Activated T-helper 1 cell treated with anti-CD3 and anti-CD28 coated beads, Interleukin-2, amount 50 U/mL, for 16 hours (primary cell): Measurements from ENCODE around the gene HDGFL2.
"Not testable (repeated sequence)": the region's sequence is repeated elsewhere in the genome, so short reads cannot be mapped to it uniquely, and the experiment has no call there.

Source experiments
- DNase-seq, 2 donors: peaks; one replicate each; pipeline ENCODE4 v3.0.0-alpha.2; 2020; ENCODE audit warnings: low read depth in 1 of 2, low spot score in 1 of 2

HDGFL2 gene

DNA sequence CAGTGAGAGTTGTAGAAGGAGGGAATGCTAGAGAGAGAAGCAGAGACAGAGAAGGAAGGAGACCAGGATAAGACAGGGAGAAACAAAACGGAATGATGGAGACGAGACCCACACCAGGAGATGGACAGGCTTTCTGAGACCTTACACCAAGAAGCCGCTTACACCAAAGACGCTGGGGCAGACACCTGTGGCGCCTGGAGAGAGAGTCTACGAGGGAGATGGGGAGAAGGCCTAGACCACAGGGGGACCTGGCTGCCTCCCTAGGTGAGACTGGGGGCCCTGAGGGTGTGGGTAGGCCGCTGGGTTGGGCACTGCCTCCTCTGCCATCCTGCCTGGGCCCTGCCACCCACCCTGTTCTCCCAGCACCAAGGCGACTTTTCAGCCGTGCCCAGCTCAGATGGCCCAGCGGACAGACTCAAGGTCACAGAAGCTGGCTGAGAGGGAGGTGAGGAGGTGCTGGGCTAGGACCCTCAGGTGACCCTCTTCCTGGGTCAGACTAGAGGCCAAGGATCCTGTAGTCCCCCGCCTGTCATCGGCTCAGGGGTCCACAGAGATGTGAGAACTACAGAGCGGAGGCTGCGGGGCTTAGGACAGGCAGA lies 57.9 kb downstream of the HDGFL2 start:
- no peak for DNase-seq

DNA sequence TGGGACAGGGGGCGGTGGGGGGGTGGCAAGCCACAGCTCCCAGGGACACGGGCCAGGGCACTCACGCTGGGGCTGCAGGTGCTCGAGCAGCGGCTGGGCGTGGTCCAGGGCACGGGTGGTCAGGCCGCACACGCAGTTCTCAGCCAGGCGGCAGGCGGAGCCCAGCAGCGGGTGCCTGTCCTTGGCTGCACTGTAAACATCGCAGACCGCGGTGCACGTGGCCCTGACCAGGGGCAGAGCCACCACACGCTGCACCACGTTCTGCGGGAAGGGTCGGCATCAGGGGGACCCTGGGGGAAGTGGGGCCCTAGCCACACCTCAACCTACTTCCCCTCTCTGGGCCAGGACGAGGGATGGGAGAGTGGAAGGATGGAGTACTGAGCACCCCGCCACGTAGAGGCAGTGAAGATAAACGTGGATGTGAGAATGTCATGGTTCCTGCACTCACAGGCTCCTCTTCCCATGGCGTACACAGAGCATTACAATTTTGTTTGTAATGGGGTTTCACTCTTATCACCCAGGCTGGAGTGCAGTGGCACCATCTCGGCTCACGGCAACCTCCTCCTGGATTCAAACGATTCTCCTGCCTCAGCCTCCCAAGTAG lies 59.6 kb downstream of the HDGFL2 start:
- DNase-seq, result no peak

DNA sequence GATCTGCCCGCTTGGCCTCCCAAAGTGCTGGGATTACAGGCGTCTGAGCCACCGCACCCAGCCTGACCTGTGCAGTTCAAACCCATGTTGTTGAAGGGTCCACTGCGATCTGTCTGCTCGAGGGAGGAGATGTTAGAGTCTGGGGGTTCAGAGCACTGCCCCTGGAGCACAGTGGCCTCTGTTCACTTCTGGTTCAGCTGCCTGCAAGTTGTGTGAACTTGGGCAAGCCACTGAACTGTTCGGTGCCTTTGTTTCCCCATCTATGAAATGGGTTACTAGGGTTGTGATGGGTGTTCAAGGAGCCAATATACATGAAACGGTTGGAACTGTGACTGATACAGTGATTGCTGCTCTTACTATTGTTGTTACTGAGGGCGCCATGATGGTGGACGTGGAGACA lies 61.2 kb downstream of the HDGFL2 start:
- DNase-seq, result no peak

DNA sequence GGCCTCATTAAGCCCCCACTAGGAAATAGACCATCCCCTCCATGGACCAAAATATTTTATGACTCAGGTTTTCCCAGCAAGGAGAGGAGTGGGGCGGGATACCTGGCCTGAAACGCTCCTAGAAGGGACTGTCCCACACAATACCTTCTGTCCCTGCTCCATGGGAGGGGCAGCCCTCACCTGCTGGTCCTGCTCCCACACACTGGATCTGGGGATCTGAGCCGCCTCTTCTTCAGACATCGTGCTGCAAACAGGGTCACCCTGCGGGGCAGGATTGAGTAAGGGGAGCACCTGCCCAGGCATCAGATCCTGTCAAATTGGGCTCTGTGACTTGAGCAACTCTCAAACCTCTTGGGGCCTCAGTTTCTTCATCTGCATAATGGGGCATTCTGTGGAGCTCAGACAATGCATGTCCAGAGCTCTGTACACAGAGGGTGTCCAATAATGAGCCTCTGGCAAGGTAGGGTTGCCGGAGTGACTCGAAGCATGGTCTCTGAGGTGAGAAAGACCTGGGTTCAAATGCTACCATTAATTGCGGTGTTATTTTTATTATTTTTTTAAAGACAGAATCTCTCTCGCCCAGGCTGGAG lies 61.8 kb downstream of the HDGFL2 start:
- DNase-seq, result no peak

DNA sequence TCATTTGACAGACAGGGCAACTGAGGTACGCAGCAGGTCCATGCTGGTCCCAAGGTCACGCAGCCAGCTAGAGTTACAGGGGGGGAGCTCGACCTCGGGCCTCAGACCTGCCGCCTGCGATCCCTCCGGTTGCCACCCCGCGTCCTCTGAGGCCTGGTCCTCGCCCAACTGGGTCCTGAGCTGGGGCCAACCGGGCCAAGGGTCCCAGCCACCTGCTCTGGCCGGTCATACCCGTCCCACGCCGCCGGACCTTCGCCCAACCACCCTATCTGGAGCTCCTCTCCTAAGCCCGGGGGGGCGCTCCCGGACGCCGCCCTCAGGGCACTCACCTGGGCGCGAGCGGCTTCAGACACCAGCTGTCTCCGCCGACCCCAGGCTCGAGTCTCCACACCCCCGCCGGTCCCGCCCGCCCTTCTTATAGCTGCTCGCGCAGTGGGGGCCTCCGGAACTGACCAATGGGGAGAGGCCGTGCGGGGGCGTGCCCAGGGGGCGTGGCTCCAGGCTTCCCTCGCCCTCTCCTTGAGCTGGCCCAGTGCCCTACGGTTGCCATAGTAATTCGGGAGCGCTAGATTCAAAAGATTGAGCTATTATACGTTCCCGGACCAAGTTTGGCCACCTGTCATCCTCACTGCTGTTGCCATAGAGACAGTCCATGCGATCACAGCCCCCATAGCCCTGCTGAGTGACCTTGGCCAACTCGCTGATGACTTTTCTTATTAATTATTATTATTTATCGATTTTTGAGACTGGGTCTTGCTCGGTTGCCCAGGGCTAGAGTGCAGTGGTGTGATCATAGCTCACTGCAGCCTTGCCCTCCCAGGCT lies 63.0 kb downstream of the HDGFL2 start, which contains the start of gene PLIN5:
Gene PLIN5 (minus strand): TSS at position 389 of the 823 bp plus-strand sequence. CDS start 1,150 bp downstream, outside the sequence.
- peak in 1 of 2 donors; percentile 11 for DNase-seq

DNA sequence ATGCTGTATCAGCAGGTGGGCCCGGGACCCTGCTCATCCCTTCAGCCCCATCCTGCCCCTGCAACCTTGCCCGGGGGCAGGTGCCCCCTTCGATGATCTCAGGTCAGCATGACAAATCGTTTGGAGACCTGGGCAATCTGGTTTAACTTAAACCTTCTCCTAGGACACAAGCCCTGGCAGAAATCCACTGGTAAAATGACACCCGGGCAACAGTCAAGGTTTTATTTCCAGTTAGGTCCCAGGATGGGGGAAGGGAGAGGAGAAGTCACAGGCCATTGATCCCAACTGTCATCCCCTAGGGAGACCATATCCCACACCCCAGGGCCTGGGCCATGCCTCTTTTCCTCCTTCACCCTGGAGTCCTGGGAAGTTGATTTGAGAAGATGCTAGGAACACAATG lies 64.7 kb downstream of the HDGFL2 start:
- DNase-seq, result no peak

DNA sequence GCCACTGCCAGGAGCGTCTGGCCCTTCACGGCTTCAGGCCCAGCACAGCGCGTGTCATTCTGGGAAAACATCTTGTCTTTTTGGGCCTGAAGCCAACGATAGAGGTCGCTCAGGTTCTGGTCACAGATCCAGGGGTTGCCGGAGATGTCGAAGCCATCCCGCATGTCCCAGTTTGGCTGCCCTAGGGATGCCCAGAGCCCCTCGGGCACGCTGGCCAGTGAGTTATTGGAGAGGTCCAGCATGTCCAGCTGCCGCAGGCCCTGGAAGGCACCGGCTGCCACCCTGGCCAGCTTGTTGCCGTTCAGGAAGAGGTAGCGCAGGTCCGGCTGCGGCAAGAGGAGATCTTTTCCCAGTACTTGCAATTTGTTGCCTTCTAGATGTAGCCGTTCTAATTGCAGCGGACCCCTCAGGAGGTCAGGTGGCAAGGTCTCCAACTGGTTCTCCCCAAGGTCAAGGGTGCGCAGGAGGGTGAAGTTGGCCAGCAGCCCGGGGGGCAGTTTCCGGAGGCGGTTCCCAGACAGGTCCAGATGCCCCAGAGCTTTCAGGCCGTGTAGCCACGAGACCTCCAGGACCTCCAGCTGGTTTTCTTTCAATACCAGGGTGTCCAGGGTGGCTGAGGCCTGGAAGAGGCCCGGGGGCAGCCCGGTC lies 66.0 kb downstream of the HDGFL2 start:
- no peak for DNase-seq

DNA sequence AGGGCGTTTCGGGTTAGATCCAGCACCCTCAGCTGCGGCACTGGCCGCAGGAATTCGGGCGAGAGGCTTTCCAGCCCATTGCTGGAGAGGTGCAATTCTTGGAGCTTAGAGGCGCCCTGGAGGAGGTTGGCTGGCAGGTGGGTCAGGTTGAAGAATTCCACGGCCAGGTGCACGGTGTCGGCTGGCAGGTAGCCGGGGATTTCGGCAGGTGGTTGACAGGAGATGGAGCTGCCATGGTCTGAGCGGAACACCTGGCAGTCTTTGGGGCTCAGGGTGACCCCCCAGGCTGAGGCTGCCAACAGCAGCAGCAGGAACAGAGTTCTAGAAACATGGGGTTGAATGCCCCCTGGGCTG lies 66.5 kb downstream of the HDGFL2 start:
- no peak for DNase-seq

DNA sequence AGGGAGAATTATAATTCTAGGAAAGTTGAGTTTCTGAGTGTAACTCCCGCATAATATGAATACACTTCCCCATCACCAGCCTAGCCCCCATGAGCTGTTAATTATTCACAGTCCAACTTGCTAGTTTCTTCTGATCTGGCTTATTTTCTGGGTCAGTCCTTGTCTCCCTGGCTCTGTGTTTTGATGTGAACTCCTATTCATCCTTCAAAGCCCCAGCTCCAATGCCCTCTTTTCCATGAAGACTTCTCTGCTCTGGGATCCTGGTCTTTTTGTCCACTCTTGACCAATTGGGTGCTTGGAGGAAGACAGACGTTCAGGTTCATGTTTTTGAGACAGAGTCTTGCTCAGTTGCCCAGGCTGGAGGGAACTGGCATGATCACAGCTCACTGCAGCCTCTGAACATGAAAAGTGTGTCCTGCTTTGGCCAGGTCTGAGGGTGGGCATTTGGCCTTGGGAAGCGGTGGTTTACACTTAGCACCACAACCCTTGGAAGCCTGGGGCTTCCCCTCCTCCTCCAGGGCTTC lies 67.1 kb downstream of the HDGFL2 start:
- no peak for DNase-seq

DNA sequence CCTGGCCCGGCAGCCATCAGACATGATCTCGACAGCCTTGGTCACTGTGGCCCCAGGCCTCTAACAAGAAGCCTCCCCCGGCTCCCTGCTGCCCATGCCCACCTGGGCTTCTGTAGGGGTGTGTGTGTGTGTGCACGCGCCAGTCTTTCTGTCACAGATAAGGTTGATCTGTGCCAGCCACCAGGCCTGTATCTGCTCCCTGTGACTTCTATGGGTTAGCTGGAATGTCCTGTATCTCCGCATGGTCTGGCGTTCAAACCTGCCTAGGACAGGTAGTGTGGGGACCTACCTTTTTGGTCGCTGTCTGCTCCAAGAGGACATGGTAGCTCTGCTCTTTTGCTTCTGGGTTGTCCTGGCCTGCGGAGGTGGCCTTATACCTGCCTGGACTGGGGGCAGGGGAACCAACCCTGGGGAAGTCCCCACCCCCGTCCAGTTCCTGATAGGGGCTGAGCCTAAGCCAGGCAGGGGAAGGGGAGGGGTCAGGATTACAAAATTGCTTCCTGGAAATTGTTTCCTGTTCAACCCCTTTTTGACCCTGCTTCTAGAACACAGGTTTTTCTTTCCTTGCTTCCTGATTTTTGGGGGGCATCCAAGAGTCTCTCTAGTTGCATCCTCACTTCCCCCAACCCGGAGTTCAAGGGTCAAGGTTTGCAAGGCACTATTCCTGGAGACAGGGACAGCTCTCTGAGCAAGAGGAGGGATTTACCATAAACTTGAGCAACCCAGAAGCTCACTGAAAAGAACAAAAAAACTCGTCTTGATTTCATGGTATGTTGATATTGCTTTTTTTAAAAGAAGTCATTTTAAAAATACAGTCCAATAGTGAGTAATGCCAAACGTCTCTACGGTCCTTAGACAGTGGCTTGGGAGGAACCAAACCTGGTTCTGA lies 67.8 kb downstream of the HDGFL2 start, which contains the start of gene LRG1:
Gene LRG1 (minus strand): TSS at position 344 of the 889 bp plus-strand sequence. CDS start 23 bp downstream, at position 321.
- no peak for DNase-seq

DNA sequence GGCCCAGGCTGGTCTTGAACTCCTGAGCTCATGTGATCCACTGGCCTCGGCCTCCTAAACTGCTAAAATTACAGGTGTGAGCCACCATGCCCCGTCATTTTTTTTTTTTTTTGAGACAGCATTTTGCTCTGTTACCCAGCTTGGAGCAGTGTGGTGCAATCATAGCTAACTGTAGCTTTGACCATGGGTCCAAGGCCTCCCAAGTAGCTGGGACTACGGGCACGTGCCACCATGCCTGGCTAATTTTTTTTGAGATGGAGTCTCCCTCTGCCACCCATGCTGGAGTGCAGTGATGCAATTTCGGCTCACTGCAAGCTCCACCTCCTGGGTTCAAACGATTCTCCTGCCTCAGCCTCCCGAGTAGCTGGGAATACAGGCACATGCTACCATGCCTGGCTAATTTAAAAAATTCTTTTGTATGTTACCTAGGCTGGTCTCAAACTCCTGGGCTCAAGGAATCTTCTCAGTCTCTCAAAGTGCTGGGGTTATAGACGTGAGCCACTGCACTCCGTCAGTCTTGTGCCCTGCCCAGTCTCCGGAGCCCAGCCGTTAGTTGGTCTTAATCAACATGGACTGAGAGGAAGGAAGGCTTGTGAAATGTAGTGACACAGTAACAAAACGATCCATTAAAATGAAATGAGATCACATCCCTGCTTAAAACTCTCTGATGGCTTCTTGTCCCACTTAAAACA lies 69.2 kb downstream of the HDGFL2 start:
- DNase-seq, result no peak

DNA sequence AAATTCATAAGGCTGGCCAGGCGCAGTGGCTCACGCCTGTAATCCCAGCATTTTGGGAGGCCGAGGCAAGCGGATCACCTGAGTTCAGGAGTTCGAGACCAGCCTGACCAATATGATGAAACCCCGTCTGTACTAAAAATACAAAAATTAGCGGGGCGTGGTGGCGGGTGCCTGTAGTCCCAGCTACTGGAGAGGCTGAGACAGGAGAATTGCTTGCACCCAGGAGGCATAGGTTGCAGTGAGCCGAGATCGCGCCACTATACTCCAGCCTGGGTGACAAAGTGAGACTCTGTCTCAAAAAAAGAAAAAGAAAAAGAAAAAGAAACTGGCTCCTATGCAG lies 69.7 kb downstream of the HDGFL2 start:
- DNase-seq, result not testable (repeated sequence)

DNA sequence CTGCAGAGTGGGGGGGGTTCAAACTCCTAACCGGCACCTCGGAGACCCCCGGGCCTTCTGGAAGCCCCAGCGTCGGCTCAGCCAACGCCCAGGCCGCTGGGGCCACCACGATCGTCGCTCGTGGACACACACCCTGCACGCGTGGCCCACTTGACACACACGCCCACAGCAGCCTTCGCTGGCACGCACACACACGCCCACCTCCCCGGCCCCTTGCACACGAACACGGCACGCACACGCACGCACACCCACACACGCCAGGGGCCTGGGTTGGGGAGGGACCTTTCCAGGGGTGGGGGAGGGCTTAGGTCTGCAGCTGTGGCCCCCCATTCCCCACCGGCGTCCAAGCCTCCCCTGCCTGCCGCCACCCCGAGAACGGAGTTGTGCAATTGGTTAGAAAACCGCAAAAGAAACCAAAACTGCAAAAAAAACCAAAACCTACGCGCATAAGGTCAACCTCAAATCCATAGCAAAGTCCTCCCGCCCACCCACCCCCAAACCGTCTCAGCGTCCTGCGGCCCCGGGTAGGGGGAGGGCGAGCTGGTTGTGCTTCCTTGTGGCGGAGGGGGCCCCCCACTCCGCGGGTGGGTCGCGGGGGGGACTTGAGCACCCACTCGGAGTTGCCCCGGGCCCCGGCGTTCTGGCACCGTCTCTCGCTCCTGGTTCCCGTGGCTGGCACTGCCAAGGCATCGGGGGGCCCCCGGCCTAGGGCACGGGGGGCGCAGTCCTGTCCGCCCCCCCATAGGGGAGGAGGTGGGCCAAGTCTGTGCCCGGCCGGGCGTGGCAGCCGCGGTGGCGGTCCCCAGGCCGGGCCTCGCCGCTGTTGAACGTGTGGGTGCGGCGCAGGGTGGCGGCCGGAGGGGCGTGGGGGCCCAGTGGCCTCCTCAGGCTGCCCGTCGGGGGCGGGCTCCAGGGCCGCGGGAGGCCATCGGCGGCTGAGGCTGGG lies 71.1 kb downstream of the HDGFL2 start:
- no peak for DNase-seq

DNA sequence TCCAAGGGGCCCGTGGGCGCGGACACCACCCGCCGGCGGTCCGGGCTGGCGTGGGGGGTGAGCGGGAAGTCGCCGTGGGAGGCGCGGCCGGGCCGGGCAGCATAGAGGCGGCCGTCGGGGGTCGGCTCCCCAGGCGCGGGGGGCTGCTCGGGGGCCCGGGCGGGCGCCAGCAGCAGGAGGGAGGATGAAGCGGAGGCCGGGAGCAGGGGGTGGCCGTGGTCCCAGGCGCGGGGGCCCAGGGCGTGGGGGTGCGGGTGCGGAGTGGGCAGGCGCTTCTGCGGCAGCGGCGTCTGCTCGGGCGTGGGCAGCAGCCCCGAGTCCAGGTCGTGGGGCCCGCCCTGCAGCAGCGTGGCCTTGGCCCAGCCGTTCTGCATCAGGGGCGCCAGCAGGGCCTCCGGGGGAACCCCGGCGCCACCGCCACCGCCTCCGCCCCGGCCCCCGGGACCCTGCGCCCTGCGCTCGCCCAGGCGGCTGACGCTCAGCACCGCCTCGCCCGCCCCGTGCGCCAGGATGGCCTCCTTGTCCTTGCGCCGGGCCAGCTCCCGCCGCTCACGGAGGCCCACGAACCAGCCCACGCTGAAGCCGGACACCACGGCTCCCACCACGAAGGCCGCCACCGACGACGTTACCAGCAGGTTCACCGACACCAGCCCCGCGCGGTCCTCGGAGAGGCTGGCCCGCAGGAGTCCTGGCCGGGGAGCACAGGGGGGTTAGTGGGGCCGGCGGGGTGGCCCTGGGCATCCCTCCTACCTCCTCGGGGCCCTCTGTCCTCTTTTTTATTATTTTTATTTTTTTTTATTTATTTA lies 71.9 kb downstream of the HDGFL2 start:
- no peak for DNase-seq

DNA sequence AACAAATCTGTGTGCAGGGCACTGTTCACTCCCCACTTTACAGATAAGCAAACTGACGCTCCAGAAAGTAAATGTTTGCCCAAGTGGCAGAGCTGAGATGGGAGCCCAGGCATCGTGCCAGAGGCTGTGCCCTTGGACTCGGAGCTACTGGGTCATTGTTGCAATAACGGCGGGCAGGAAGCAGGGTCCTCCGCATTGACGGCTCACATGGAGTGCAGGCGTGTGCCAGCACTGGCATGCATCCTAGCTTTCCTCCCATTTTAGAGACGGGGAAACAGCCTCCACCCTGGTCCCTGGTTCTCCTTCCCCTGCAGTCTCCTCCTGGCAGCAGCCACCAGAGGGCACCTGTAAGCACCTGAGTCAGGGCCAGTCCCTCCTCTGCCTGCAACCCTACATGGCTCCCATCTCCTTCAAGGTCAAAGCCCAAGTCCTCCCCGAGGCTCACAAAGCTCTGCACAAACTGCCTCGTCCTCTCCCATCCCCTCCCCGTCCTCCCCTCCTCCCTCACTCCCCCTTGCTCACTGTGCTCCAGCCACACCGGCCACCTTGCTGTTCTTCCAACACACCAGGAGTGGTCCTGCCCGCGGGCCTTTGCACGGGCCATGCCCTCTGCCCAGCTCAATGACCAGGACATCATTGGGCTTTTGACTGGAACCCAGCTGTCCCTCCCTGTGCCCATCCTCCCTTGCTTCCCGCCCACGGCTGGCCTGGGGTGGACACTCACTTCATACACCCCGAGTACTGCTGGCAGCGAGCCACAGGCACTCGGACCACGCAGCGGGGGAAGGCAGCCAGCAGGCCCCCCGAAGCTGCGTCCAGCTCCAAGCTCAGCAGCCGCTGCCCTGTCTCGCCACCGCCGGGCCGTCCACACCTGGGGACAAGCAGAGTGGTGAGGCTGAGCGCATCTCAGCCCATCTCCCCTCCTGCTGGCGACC lies 75.5 kb downstream of the HDGFL2 start:
- DNase-seq, result no peak

DNA sequence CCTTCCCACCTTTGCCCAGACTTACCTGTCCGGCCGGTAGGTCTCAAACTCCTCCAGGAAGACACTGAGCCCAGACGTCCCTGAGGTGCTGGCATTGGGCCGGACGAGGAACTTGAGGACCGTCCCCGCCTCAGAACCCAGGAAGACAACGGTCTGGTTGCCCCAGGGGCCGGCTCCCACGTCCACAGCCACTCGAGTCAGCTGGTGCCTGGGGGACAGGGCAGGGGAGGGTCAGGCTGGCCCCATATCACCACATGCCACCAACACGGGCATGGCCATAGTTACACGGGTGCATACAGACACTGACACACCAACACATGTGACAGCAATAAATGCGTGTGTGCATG lies 76.1 kb downstream of the HDGFL2 start:
- DNase-seq, result no peak

DNA sequence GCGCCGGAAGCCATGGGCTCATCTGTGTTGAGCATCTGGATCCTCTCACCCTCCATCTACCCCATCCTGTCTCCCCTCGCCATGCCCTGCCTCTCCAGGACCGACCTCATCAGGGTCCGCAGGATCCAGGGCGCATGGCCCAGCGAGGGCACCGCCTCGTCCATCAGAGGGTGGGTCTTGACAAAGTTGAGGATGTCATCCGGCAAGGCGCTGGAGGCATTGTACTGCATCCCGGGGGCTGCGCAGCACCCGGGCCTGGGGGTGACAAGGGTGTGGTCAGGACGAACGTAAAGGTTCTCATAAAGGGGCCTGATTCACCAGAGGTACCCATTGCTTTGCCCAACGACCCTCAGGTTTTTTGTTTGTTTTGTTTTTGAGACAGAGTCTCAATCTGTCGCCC lies 77.9 kb downstream of the HDGFL2 start:
- DNase-seq, result no peak
